K562 (cell line): Measurements from ENCODE around the gene HJV. TPM values are rescaled to one million over a fixed set of nuclear protein-coding genes. Genes with fewer than 3 reads are reported as not detected.
A peak's percentile ranks its signal among the peaks of the same experiment; 100 is the strongest.

Experiments used
- ATAC-seq: fragments of 200-7000 bp; cut with Tn5 transposase; 3 replicates; pipeline ENCODE4 v1.9.1; 2020; ENCODE audit warnings: moderate library complexity
- BruUV-seq: library from RNA; stranded (reverse); fragments of 400-500 nt; replicated peaks from 2 replicates; lab custom pipeline; 2021; lab: Mats Ljungman, UMichigan
- CTCF ChIA-PET: fragments of 300-600 bp; formaldehyde crosslinking; extraction: SDS; loops from one replicate; lab custom pipeline; 2021; ENCODE audit warnings: low intra/inter-chr PET ratio; lab: Yijun Ruan, JAX
- POLR2A ChIA-PET: fragments of 300-600, 350-650 bp; sonication (Branson Sonifier 250); formaldehyde crosslinking; extraction: SDS; loops from one replicate; lab custom pipeline; 2021; ENCODE audit warnings: antibody characterized with exemption, inconsistent platforms; lab: Yijun Ruan, JAX
- DNase-seq, 4 experiments: peaks; one replicate each; pipeline versions ENCODE4 v3.0.0 to v3.0.0-alpha.2; 2011 to 2018; ENCODE audit warnings: low spot score in 3 of 4, mixed read lengths in 3 of 4; ENCODE audit errors: extremely low read depth in 1 of 4
- FAIRE-seq: peaks from 2 replicates; lab custom pipeline; 2011; peaks lifted over from hg19 to GRCh38; lab: Jason Lieb, UNC
- H2AFZ ChIP-seq: 2 replicates; pipeline ENCODE4 v1.6.0; 2011; ENCODE audit warnings: low read depth, low read length, control low read depth, inconsistent platforms
- H3K27ac ChIP-seq: fragments of 200-600 bp; 3 replicates; pipeline ENCODE4 v1.8.0; 2011; ENCODE audit warnings: low read depth, mild to moderate bottlenecking, control low read depth, inconsistent platforms, low read length, moderate library complexity, mixed read lengths; ENCODE audit errors: extremely low read depth
- H3K27me3 ChIP-seq, 2 experiments: fragments of 300-600 bp in 1 of 2; 2 replicates in 1 of 2; 3 replicates in 1 of 2; pipeline versions ENCODE4 v1.6.0 to v1.8.0; 2011; ENCODE audit warnings: inconsistent platforms in 2 of 2, low read length in 2 of 2, mild to moderate bottlenecking in 1 of 2, mixed read lengths in 1 of 2, moderate library complexity in 1 of 2; ENCODE audit not compliant: control insufficient read depth in 2 of 2, insufficient read depth in 2 of 2
- H3K36me3 ChIP-seq: fragments of 300-600 bp; 3 replicates; pipeline ENCODE4 v1.8.0; 2011; ENCODE audit warnings: mild to moderate bottlenecking, low read length, inconsistent platforms; ENCODE audit not compliant: control insufficient read depth, insufficient read depth
- H3K4me1 ChIP-seq, 2 experiments: fragments of 200-600 bp in 1 of 2; replicated peaks in 1 of 2; 2 replicates in 1 of 2; 3 replicates in 1 of 2; pipeline versions ENCODE4 v1.5.1 to v1.8.0; 2011; ENCODE audit warnings: inconsistent platforms in 2 of 2, low read length in 2 of 2, mild to moderate bottlenecking in 1 of 2, mixed read lengths in 1 of 2, moderate library complexity in 1 of 2; ENCODE audit not compliant: control insufficient read depth in 2 of 2, insufficient read depth in 2 of 2
- H3K4me2 ChIP-seq: 2 replicates; pipeline ENCODE4 v1.6.1; 2011; ENCODE audit warnings: low read length, control low read depth, inconsistent platforms, mixed read lengths; ENCODE audit not compliant: insufficient read depth
- H3K4me3 ChIP-seq: fragments of 200-600 bp; sonication (generic), shearing (Covaris generic); 2 replicates; pipeline ENCODE4 v1.5.1; 2016; ENCODE audit warnings: control low read depth, inconsistent platforms
- H3K79me2 ChIP-seq: fragments of 200-600 bp; 3 replicates; pipeline ENCODE4 v1.8.0; 2011; ENCODE audit warnings: low read length, inconsistent platforms; ENCODE audit not compliant: control insufficient read depth, insufficient read depth
- H3K9ac ChIP-seq, 2 experiments: 2 replicates each; pipeline versions ENCODE4 v1.6.0 to v1.6.1; 2011; ENCODE audit warnings: low read depth in 2 of 2, low read length in 2 of 2, control low read depth in 1 of 2, inconsistent platforms in 1 of 2, mild to moderate bottlenecking in 1 of 2, mixed read lengths in 1 of 2; ENCODE audit not compliant: insufficient read depth in 1 of 2
- H3K9me1 ChIP-seq: one replicate; pipeline ENCODE4 v1.6.0; 2011; ENCODE audit warnings: inconsistent platforms, mild to moderate bottlenecking, low read length, moderate library complexity; ENCODE audit not compliant: control insufficient read depth, insufficient read depth
- H3K9me3 ChIP-seq: replicated peaks from 2 replicates; pipeline ENCODE4 v1.5.1; 2011; ENCODE audit warnings: low read depth, low read length, inconsistent platforms; ENCODE audit not compliant: control insufficient read depth, insufficient read depth
- H4K20me1 ChIP-seq: replicated peaks from 2 replicates; pipeline ENCODE4 v1.6.1; 2011; ENCODE audit warnings: low read length, inconsistent platforms, mixed read lengths; ENCODE audit not compliant: control insufficient read depth, insufficient read depth
- KAT8 ChIP-seq: fragments of 450-650 bp; IDR thresholded peaks from 2 replicates; pipeline ENCODE4 v1.6.1; 2016; ENCODE audit warnings: low read depth, mild to moderate bottlenecking
- LEF1 ChIP-seq: fragments of 450-650 bp; IDR thresholded peaks from 2 replicates; pipeline ENCODE4 v1.6.1; 2016; ENCODE audit warnings: mild to moderate bottlenecking
- MYBL2 ChIP-seq, 2 experiments: fragments of 450-650 bp in 1 of 2; sonication (generic) in 1 of 2; formaldehyde crosslinking in 1 of 2; IDR thresholded peaks; 2 replicates each; pipeline versions ENCODE4 v1.6.1 to v1.8.1; 2017 to 2022; ENCODE audit warnings: borderline replicate concordance in 1 of 2, inconsistent platforms in 1 of 2, low read depth in 1 of 2, mild to moderate bottlenecking in 1 of 2, missing genetic modification reagents in 1 of 2, moderate library complexity in 1 of 2
- NR0B1 ChIP-seq: fragments of 450-650 bp; IDR thresholded peaks from one replicate; pipeline ENCODE4 v1.6.1; 2018; ENCODE audit warnings: mild to moderate bottlenecking, moderate library complexity; ENCODE audit not compliant: partially characterized antibody
- SP1 ChIP-seq: sonication (generic); formaldehyde crosslinking; IDR thresholded peaks from 2 replicates; pipeline ENCODE4 v1.8.1; 2022; ENCODE audit warnings: mild to moderate bottlenecking, missing genetic modification reagents
- SREBF2 ChIP-seq: sonication (generic); formaldehyde crosslinking; IDR thresholded peaks from 2 replicates; pipeline ENCODE4 v1.4.0; 2020; ENCODE audit warnings: mild to moderate bottlenecking, missing genetic modification reagents
- STAT5B ChIP-seq: fragments of 250-450 bp; sonication (Bioruptor Pico); IDR thresholded peaks from 2 replicates; pipeline ENCODE4 v1.8.0; 2021; ENCODE audit warnings: mild to moderate bottlenecking, inconsistent platforms
- U2AF1 ChIP-seq: fragments of 200-400 bp; formaldehyde crosslinking; optimal IDR thresholded peaks from 2 replicates; pipeline ENCODE3; 2017; ENCODE audit warnings: mild to moderate bottlenecking, low read depth, low read length, moderate library complexity
- ZNF395 ChIP-seq: fragments of 200-800 bp; sonication (Bioruptor generic); IDR thresholded peaks from 2 replicates; pipeline ENCODE4 v1.6.1; 2017; ENCODE audit warnings: missing genetic modification characterization, missing compliant biosample characterization
- ZNF586 ChIP-seq: fragments of 450-650 bp; formaldehyde crosslinking; conservative IDR thresholded peaks from 2 replicates; pipeline ENCODE4 v1.4.0; 2020; ENCODE audit warnings: mild to moderate bottlenecking, moderate library complexity
- ZNF766 ChIP-seq: fragments of 200-800 bp; sonication (Bioruptor generic); conservative IDR thresholded peaks from 2 replicates; pipeline ENCODE4 v1.6.1; 2016; ENCODE audit warnings: missing genetic modification characterization, missing compliant biosample characterization
- ZNF778 ChIP-seq: fragments of 450-650 bp; formaldehyde crosslinking; IDR thresholded peaks from 2 replicates; pipeline ENCODE4 v1.4.0; 2020; ENCODE audit warnings: mild to moderate bottlenecking, moderate library complexity
- WGBS: fragments of 100-300 bp; shearing (Covaris generic); methylation state at CpG from one replicate; pipeline ENCODE4 v1.1.6; 2016; ENCODE audit warnings: low coverage, mixed read lengths; ENCODE audit not compliant: insufficient coverage; ENCODE audit errors: missing lambda C conversion rate; 5-methylcytosine and 5-hydroxymethylcytosine counted together
- in situ Hi-C: fragments of 300-500 bp; cut with MboI; formaldehyde crosslinking; loops from 4 replicates; pipeline ENCODE4 v1.15.0; 2018; ENCODE audit warnings: inconsistent platforms, mixed read lengths
- intact Hi-C: fragments of 100-400 bp; cut with micrococcal nuclease; formaldehyde crosslinking; loops from 2 replicates; pipeline ENCODE4 v1.14.2; 2022
- polyA plus RNA-seq, 8 experiments: library from polyadenylated mRNA; depleted of rRNA in 4 of 8; stranded (reverse) in 5 of 8; unstranded in 3 of 8; fragments of >200 nt; fragmentation: Nextera tagmentation in 2 of 8; fragmentation: Illumina TruSeq in 1 of 8; extraction: Ambion mirVana in 2 of 8; extraction: Trizol in 1 of 8; gene quantifications; 2 replicates each; pipeline versions ENCODE4 v1.2.1 to v1.2.3, GENCODE V29; 2011 to 2014; ENCODE audit warnings: inconsistent platforms in 1 of 8, missing spikeins in 1 of 8
- total RNA-seq, 7 experiments: library from RNA; depleted of rRNA in 6 of 7; stranded (reverse); fragments of >200 nt in 6 of 7; fragmentation: Illumina TruSeq in 2 of 7; extraction: Trizol in 2 of 7; gene quantifications; 2 replicates each; pipeline versions ENCODE4 v1.2.1 to v1.2.3, GENCODE V29; 2011 to 2021; ENCODE audit warnings: low replicate concordance in 1 of 7
- TF ChIP-seq, protein P1 (sequence below): fragments of 450-650 bp; IDR thresholded peaks from 2 replicates; pipeline ENCODE4 v1.6.1; 2016; ENCODE audit warnings: mild to moderate bottlenecking
- TF ChIP-seq, protein P2 (sequence below): sonication (generic); formaldehyde crosslinking; IDR thresholded peaks from 2 replicates; pipeline ENCODE4 v1.9.0; 2022; ENCODE audit warnings: mild to moderate bottlenecking, missing genetic modification reagents

The HJV gene
- total and polyA plus RNA-seq, 9 of the 15 experiments (the other 6 are each of a cell fraction or from before 2014, with no cell fraction given) = 1.0 to 6.6 (median 2.4) TPM

DNA sequence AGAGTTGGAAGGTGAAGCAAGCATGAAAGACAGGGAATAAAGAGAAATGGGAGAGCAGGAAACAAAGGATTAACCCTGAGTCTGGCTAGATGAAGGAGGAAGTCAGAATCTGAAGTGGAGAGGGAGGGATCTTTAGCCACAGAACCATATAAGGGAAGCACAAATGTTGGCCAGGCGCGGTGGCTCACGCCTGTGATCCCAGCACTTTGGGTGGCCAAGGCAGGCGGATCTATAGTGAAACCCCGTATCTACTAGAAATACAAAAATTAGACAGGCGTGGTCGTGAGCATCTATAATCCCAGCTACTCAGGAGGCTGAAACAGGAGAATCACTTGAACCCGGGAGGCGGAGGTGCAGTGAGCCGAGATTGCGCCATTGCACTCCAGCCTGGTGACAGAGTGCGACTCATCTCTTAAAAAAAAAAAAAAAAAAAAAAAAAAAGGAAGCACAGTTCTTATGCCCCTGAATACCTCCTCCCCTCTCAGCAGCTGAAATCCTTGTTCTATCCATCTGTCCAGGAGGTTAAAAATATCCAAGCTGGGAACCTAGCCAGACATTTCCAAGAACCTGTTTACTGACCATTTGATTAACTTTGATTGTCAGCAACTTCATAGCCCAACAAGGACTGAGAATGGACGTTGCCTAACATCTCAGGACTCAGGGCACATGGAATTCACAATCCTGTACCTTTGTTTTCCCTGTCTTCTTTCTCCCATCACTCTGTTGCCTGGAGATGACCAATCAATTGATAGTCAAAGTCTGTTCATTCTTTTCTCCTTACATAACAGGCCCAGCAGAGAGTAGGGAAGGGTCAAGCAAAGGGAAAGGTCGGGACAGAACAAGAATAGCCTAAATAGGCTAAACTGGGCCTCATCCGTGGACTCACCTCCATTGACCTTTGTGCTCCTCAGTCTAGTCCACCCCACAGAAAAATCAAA, 35.8 kb downstream of the HJV start (continued):
- TF ChIP-seq ZNF395 (CRISPR knock-in tag) = peak; percentile 74; the same call in 1 of the 2 replicates
- TF ChIP-seq ZNF586 = no peak

DNA sequence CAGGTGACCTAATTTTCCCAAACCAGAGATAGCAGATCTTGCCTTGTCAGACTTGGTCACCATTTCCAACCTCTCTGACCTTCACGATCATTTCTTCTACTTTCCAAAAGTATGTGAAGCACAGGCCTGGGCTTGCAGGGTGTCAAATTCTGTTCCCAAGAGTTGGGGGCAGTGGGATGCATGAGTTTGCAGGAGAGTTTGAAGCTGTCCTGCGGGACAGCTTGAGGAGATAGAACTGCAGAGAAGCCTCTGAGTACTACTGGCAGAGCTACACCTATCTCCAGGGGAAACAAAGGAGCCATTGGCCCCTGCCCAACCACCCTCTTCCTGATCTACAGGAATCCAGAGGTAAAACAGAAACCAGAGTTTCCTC, 36.4 kb downstream of the HJV start:
- DNase-seq = no peak
- H3K4me2 ChIP-seq = peak overlapping the region; percentile 51
- H3K79me2 ChIP-seq = peaks cover 5% of the 10 kb centered on the region; the same call in 2 of the 3 replicates
- no peaks in the 10 kb centered on the region for H3K27me3 ChIP-seq
- intact Hi-C loops (no loop called here), in situ Hi-C loops (no loop called here)
- peaks cover 17 to 58% of the 10 kb centered on the region in 2 experiments for H3K4me1 ChIP-seq
- H4K20me1 ChIP-seq = no peaks in the 10 kb centered on the region
- BruUV-seq = no TSS peak
- peak; percentile 4; the same call in 2 of the 3 replicates for ATAC-seq
- H3K9ac ChIP-seq = peak overlapping the region; percentile 38 to 78; a peak in 3 of 4 replicates
- no peaks in the 10 kb centered on the region; the same call in 2 of the 3 replicates for H3K36me3 ChIP-seq
- H3K9me3 ChIP-seq = no peaks in the 10 kb centered on the region
- FAIRE-seq = no peak
- WGBS = 11% methylated on average over 2 of the region's 2 CpGs
- POLR2A ChIA-PET = interaction anchor here (1.0 to 15.5 kb wide), 8 partner anchors 8 to 77 kb away, joined by 3 to 320 read pairs (median 4); partner anchors contain the start of genes ANKRD34A, POLR3GL and TXNIP
- peak overlapping the region; percentile 57; the same call in 2 of the 3 replicates for H3K27ac ChIP-seq
- peak overlapping the region; percentile 73 for H2AFZ ChIP-seq
- no peak overlapping the region for H3K4me3 ChIP-seq
- CTCF ChIA-PET = no interaction called here
- H3K9me1 ChIP-seq = no peaks in the 10 kb centered on the region
- no peak for TF ChIP-seq SREBF2 (CRISPR knock-in tag)
- TF ChIP-seq LEF1 = no peak
- TF ChIP-seq, protein P1, sequence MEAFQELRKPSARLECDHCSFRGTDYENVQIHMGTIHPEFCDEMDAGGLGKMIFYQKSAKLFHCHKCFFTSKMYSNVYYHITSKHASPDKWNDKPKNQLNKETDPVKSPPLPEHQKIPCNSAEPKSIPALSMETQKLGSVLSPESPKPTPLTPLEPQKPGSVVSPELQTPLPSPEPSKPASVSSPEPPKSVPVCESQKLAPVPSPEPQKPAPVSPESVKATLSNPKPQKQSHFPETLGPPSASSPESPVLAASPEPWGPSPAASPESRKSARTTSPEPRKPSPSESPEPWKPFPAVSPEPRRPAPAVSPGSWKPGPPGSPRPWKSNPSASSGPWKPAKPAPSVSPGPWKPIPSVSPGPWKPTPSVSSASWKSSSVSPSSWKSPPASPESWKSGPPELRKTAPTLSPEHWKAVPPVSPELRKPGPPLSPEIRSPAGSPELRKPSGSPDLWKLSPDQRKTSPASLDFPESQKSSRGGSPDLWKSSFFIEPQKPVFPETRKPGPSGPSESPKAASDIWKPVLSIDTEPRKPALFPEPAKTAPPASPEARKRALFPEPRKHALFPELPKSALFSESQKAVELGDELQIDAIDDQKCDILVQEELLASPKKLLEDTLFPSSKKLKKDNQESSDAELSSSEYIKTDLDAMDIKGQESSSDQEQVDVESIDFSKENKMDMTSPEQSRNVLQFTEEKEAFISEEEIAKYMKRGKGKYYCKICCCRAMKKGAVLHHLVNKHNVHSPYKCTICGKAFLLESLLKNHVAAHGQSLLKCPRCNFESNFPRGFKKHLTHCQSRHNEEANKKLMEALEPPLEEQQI = no peak
- TF ChIP-seq U2AF1 = no peak
- TF ChIP-seq NR0B1 = no peak
- no peak for TF ChIP-seq SP1 (CRISPR knock-in tag)
- TF ChIP-seq, protein P2, sequence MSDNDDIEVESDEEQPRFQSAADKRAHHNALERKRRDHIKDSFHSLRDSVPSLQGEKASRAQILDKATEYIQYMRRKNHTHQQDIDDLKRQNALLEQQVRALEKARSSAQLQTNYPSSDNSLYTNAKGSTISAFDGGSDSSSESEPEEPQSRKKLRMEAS = no peak
- TF ChIP-seq ZNF778 (CRISPR knock-in tag) = no peak
- TF ChIP-seq KAT8 = no peak
- no peak for TF ChIP-seq MYBL2 (IDR thresholded peaks at IDR 0.05; ENCODE audit: low read depth)
- TF ChIP-seq MYBL2 (CRISPR knock-in tag; IDR thresholded peaks at IDR 0.05; ENCODE audit: borderline replicate concordance) = no peak
- no peak for TF ChIP-seq STAT5B
- peak; percentile 71 for TF ChIP-seq ZNF766 (CRISPR knock-in tag)
